GM12891 (cell line): ENCODE results near the gene RSAD2.

Experiments used
- PAX5 ChIP-seq: IDR thresholded peaks from 2 replicates; pipeline ENCODE4 v1.6.1; 2011; ENCODE audit warnings: low read length, moderate library complexity, mild to moderate bottlenecking; ENCODE audit not compliant: insufficient read depth, severe bottlenecking
- POLR2A ChIP-seq: IDR thresholded peaks from 2 replicates; pipeline ENCODE4 v1.6.1; 2011; ENCODE audit warnings: low read depth, low read length, control low read depth
- POLR2AphosphoS5 ChIP-seq: IDR thresholded peaks from 2 replicates; pipeline ENCODE4 v1.6.1; 2011; ENCODE audit warnings: low read depth, low read length, control low read depth
- SPI1 ChIP-seq: IDR thresholded peaks from 2 replicates; pipeline ENCODE4 v1.6.1; 2011; ENCODE audit warnings: low read depth, low read length, control low read depth
- TAF1 ChIP-seq: IDR thresholded peaks from 2 replicates; pipeline ENCODE4 v1.6.1; 2011; ENCODE audit warnings: low read depth, low read length, control low read depth

DNA sequence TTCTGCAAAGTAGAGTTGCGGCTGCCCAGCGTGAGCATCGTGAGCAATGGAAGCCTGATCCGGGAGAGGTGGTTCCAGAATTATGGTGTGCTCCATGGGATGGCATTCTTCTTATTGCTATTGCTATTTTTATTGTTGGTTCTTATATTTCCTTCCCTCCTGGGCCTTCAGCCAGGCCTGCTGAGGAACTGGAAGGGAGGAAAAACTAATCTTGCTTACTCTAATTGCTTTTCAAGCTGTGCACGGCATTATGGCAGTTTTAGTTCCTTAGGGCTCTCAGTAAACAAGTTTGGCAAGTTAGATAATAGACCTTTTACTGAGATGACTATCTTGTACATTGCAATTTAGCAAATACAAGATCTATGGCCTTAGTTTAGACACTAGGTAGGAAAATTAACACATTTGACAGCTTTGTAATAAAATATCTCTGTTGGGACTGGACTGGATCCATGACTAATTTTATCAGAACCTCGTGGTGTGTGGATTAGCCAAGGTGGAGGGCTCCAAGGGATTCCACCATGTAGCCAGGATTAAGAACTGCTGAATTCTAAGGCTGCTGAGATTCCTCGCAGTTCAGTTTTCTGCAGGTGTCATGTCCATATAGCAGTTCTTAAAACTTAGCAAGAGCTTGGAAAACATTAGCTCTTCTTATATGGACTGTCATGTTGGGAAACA lies 6.0 kb downstream of the RSAD2 start:
- TF ChIP-seq SPI1 (no peak), POLR2A (no peak), POLR2AphosphoS5 (no peak), TAF1 (no peak), PAX5 (no peak)
